ENCODE results near the gene NSUN4. TPM values are rescaled to one million over a fixed set of nuclear protein-coding genes. Genes with fewer than 3 reads are reported as not detected.
A peak's percentile ranks its signal among the peaks of the same experiment; 100 is the strongest.

The NSUN4 gene
- total and polyA plus RNA-seq, 10 of the 15 experiments (the other 5 are each of a cell fraction or from before 2014, with no cell fraction given): 22.1 to 80.2 (median 29.6) TPM

DNA sequence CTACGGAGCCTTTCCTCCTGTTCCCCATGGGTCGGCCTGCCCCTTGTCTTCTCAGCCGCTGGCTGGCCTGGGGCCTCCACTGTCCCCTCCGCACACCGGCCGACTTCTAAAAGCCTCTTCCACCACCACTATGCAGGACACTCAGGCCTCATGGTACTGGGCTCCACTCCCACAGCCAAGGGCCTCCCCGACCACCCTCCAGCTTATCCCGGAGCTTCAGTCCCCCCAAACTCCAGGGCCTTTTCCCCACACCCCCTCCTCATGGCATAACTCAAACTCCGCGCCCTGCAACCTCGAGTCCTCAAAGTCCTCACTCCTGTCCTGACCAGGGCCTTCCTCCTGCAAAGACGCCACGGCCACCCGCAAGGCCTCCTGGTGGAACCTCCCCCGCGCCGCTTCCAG is 39.2 kb upstream of the NSUN4 start:
- no peak for FAIRE-seq
- Histone ChIP-seq H4K20me1 (ENCODE audit: control insufficient read depth, insufficient read depth) (no peaks in the 10 kb centered on the region), H3K36me3 (ENCODE audit: control insufficient read depth in 2 of 2, insufficient read depth in 2 of 2, low read length in 1 of 2) (peaks cover 6 to 16% of the 10 kb centered on the region in 2 experiments), H3K27me3 (replicated peaks in 1 of 2; ENCODE audit: control insufficient read depth in 2 of 2, insufficient read depth in 2 of 2, low read length in 1 of 2) (no peaks in the 10 kb centered on the region), H3K27ac (ENCODE audit: control insufficient read depth, insufficient read depth) (peak overlapping the region; percentile 84), H3K79me2 (ENCODE audit: control insufficient read depth, insufficient read depth, low read length) (peaks cover 75% of the 10 kb centered on the region), H3K4me2 (ENCODE audit: control insufficient read depth, insufficient read depth) (peak overlapping the region; percentile 91), H3K4me3 (peak overlapping the region; percentile 98), H3K9ac (ENCODE audit: control insufficient read depth, insufficient read depth, low read length) (peak overlapping the region; percentile 93), H3K9me3 (replicated peaks; ENCODE audit: control insufficient read depth, insufficient read depth, low read length) (no peaks in the 10 kb centered on the region), H3K4me1 (ENCODE audit: control insufficient read depth, insufficient read depth, low read length) (peaks cover 9% of the 10 kb centered on the region), H2AFZ (ENCODE audit: control insufficient read depth, low read depth, low read length) (no peak overlapping the region)
- no TSS peak for BruUV-seq (replicated peaks)
- in situ Hi-C loops (cut with MboI): loop anchor here (5.0 kb wide), 1 partner anchor 41 kb away; the partner anchor contains the start of gene NSUN4
- CTCF ChIA-PET: interaction anchor here (0.8 to 6.2 kb wide), 5 partner anchors 25 to 77 kb away, joined by 3 to 49 read pairs (median 5); partner anchors contain the start of gene NSUN4
- intact Hi-C loops (cut with micrococcal nuclease; ENCODE audit: unreplicated experiment): no loop called here
- TF ChIP-seq, protein P1, sequence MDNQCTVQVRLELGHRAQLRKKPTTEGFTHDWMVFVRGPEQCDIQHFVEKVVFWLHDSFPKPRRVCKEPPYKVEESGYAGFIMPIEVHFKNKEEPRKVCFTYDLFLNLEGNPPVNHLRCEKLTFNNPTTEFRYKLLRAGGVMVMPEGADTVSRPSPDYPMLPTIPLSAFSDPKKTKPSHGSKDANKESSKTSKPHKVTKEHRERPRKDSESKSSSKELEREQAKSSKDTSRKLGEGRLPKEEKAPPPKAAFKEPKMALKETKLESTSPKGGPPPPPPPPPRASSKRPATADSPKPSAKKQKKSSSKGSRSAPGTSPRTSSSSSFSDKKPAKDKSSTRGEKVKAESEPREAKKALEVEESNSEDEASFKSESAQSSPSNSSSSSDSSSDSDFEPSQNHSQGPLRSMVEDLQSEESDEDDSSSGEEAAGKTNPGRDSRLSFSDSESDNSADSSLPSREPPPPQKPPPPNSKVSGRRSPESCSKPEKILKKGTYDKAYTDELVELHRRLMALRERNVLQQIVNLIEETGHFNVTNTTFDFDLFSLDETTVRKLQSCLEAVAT (IDR thresholded peaks at IDR 0.05): peak; percentile 96
- TF ChIP-seq CBX3 (IDR thresholded peaks at IDR 0.05; ENCODE audit: borderline replicate concordance, low read depth): no peak
- RAD21 ChIA-PET (ENCODE audit: unreplicated experiment): interaction anchor here (2.1 to 3.6 kb wide), 2 partner anchors 41 to 46 kb away, joined by 7 to 11 read pairs; no protein-coding TSS in a partner anchor
- no peak for ATAC-seq
- 35% methylated on average over 17 of the region's 17 CpGs for WGBS (ENCODE audit: insufficient coverage, insufficient replicate concordance, low lambda C conversion rate, missing lambda C conversion rate)
- SMC1A ChIA-PET (ENCODE audit: uncharacterized antibody, unreplicated experiment): interaction anchor here (0.8 to 3.9 kb wide), 5 partner anchors 15 to 46 kb away, joined by 3 to 15 read pairs (median 7); no protein-coding TSS in a partner anchor
- no peak for DNase-seq (ENCODE audit: low read depth, low spot score)
- POLR2A ChIA-PET: interaction anchor here (1.1 to 1.4 kb wide), 2 partner anchors 27 to 47 kb away, joined by 3 to 4 read pairs; no protein-coding TSS in a partner anchor

Measured in GM12878 (cell line).